Glomerular endothelial cell (primary cell): ENCODE measurements around the gene KRTAP3-1. TPM values are rescaled to one million over a fixed set of nuclear protein-coding genes. Genes with fewer than 3 reads are reported as not detected.

Experiments used
- DNase-seq: peaks from one replicate; pipeline ENCODE4 v3.0.0-alpha.2; 2011; ENCODE audit warnings: low read depth, low spot score; ENCODE audit errors: extremely low read depth
- total RNA-seq: library from RNA; depleted of rRNA; stranded (reverse); fragments of >200 nt; gene quantifications from 2 replicates; pipeline ENCODE4 v1.2.3, GENCODE V29; 2015

KRTAP3-1 gene
- total RNA-seq, 1 donor from 2014 or later = not detected

DNA sequence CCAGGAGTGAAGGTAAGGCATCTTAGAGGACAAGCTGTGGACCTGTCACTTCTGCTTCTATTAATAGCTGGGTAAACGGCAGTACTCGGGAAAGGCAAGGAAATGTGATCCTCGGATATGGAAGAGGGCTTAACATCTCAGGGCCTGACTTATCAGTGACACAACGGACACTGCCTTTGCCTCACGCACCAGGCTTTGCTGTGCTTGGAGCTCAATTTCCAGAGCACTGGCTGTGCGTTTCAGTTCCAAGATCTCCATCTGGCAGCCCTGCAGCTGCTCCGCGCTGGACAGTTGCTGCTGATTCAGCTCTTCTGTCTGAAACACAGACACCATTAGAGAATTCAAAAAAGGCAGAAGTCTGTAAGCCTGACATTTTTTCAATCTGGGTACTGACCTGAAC lies 28.3 kb downstream of the KRTAP3-1 start:
- no peak for DNase-seq

- no peak for DNase-seq
Observed at GRCh38 chr17:40980117-40980516, 28.8 kb downstream of the KRTAP3-1 start.

- no peak for DNase-seq
Observed at GRCh38 chr17:40978575-40979151, 30.3 kb downstream of the KRTAP3-1 start.

DNA sequence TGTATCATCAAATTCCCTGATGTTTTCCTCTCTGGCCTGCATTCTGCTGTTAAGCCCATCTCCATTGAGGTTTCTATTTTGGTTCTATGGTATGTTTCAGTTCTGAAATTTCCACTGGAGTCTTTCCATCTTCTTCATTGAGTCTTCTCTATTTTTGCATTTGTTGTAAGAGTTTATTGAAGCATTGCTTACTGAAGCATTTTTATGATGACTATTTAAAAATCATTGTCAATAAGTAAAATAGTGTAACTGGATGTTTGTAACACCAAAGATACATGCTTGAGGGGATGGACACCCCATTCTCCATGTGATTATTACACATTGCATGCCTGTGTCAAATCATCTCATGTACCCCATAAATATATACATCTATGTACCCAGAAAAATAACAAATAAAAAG lies 33.4 kb downstream of the KRTAP3-1 start:
- DNase-seq = no peak

DNA sequence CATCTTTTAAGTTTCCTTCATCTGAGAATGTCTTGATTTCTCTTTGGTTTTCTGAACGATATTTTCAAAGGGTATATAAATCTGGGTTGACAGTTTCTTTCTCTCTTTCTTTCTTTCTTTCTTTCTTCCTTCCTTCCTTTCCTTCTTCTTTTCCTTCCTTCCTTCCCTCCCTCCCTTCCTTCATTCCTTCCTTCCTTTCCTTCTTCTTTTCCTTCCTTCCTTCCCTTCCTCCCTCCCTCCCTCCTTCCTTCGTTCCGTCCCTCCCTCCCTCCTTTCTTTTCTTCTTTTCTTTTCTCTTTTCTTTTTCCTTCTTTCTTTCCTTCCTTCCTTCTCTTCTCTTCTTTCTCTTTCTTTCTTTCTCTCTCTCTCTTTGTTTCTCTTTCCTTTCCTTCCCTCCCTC lies 34.6 kb downstream of the KRTAP3-1 start:
- no peak for DNase-seq

DNA sequence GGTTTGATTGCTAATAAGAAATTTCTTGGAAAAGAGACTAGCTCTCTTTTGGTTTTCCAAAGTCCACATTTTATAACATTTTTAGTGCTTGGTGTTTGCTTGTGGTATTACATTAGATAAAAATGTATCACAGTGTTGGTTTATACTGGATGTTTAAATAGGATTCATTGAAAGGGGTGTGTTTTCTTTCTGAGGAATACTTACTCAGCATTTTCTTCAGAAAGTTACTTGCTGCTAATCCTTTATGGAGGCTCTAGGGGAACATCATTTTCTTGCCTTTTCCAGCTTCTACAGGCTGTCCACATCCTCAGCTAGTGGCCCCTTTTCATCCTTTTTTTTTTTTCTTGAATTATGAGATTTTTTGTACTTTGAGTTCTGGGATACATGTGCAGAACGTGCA lies 41.3 kb downstream of the KRTAP3-1 start:
- no peak for DNase-seq

DNA sequence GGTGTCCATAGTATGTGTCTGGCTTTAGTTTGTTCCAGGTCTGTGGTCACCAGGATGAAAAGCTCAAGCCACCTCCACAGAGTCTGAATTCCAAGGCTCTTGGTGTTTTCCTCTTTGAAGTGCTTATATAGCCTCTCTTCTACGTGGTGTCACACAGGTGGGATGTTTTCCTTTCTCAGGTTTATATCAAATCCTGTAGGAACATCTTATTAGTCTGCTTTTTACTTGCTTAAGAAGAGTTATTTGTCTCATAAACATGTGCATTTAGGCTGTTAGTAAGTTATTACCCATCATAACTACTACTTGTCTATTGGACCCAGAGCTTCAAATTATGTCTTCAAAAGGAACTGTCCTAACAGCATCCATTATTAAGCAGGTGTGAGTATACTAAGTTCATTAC lies 42.1 kb downstream of the KRTAP3-1 start, which contains the start of gene KRT39:
KRT39 (minus strand) TSS at position 101 of the 400 bp plus-strand sequence; CDS start at position 9, 92 bp downstream.
- no peak for DNase-seq

DNA sequence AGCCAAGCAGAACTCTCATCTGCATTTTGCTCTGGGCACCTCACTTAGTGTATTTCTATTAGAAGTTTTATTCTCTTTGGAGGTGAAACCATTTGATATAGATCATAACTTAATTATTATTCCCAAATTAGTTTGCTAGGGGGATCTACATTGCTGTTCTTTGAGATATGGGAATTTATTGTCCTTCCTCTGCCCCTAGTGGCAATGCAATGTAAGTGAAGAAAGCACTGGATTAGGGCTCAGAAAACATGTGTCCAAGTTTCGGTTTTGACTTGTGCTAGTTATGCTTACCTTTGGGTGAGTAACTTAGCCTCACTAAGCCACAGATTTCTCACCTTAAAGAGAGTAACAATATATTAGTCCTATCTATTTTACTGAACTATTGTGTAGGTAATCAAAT lies 45.1 kb downstream of the KRTAP3-1 start:
- no peak for DNase-seq

DNA sequence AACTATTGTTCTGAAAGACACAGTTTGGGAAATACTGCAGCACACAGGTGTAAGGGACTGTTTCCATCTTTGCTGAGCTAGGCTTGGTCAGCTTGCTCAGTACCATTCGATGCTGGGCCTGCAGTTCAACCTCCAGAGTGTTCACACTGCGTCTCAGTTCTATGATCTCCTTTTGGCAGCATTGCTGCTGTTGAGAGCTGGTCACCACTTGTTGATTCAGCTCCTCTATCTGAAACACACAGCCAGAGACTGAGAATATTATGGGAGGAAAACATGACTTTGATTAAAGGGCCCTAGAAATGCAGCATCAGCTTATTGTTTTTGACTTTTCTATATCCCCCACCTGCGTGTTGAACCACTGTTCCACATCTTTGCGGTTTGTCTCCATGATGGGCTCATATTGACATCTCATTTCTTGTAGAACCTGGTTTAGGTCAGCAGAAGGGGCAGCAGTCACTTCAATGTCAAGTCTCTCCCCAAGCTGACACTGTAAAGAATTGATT lies 46.8 kb downstream of the KRTAP3-1 start:
- DNase-seq = no peak

- no peak for DNase-seq
Observed at GRCh38 chr17:40961591-40961990, 47.3 kb downstream of the KRTAP3-1 start.

GRCh38 chr17:40960144-40960543 lies 48.8 kb downstream of the KRTAP3-1 start:
- no peak for DNase-seq

Other genes starting within 250 kb of the KRTAP3-1 start
- not detected in 2 replicates for gene KRT26, start 236.9 kb downstream of the KRTAP3-1 start, total RNA-seq
- not detected in 2 replicates for gene KRT27, start 226.6 kb downstream of the KRTAP3-1 start, total RNA-seq
- not detected in 2 replicates for gene KRT28, start 209.2 kb downstream of the KRTAP3-1 start, total RNA-seq
- gene KRT10, start 186.5 kb downstream of the KRTAP3-1 start, total RNA-seq = 18.2 and 24.8 TPM in 2 replicates
- not detected in 2 replicates for gene KRT12, start 141.9 kb downstream of the KRTAP3-1 start, total RNA-seq
- gene KRT20, start 123.9 kb downstream of the KRTAP3-1 start, total RNA-seq = not detected in 2 replicates
- gene KRT23, start 71.5 kb downstream of the KRTAP3-1 start, total RNA-seq = not detected in 2 replicates
- not detected in 2 replicates for gene KRT39, start 42.2 kb downstream of the KRTAP3-1 start, total RNA-seq
- not detected in 2 replicates for gene KRT40, start 24.8 kb downstream of the KRTAP3-1 start, total RNA-seq
- gene KRTAP3-3, start 15.0 kb downstream of the KRTAP3-1 start, total RNA-seq = not detected in 2 replicates
- gene KRTAP3-2, start 9.2 kb downstream of the KRTAP3-1 start, total RNA-seq = not detected in 2 replicates
- gene KRTAP1-5, start 18.1 kb upstream of the KRTAP3-1 start, total RNA-seq = 0.29 and 0.82 TPM in 2 replicates
- gene KRTAP1-4, start 21.1 kb upstream of the KRTAP3-1 start, total RNA-seq = not detected in 2 replicates
- not detected in 2 replicates for gene KRTAP1-3, start 25.7 kb upstream of the KRTAP3-1 start, total RNA-seq
- not detected in 2 replicates for gene KRTAP1-1, start 32.3 kb upstream of the KRTAP3-1 start, total RNA-seq
- not detected in 2 replicates for gene KRTAP2-1, start 38.2 kb upstream of the KRTAP3-1 start, total RNA-seq
- gene KRTAP2-2, start 46.1 kb upstream of the KRTAP3-1 start, total RNA-seq = not detected in 2 replicates
- 1.8 and 5.4 TPM in 2 replicates for gene KRTAP2-3, start 51.0 kb upstream of the KRTAP3-1 start, total RNA-seq
- not detected in 2 replicates for gene KRTAP2-4, start 56.8 kb upstream of the KRTAP3-1 start, total RNA-seq
- gene KRTAP4-7, start 75.0 kb upstream of the KRTAP3-1 start, total RNA-seq = not detected in 2 replicates
- gene KRTAP4-8, start 89.0 kb upstream of the KRTAP3-1 start, total RNA-seq = not detected in 2 replicates
- gene KRTAP4-16, start 93.1 kb upstream of the KRTAP3-1 start, total RNA-seq = not detected in 2 replicates
- not detected in 2 replicates for gene KRTAP4-9, start 96.3 kb upstream of the KRTAP3-1 start, total RNA-seq
- not detected in 2 replicates for gene KRTAP4-11, start 109.2 kb upstream of the KRTAP3-1 start, total RNA-seq
- not detected in 2 replicates for gene KRTAP4-12, start 115.1 kb upstream of the KRTAP3-1 start, total RNA-seq
- gene KRTAP4-6, start 131.4 kb upstream of the KRTAP3-1 start, total RNA-seq = not detected in 2 replicates
- gene KRTAP4-5, start 140.7 kb upstream of the KRTAP3-1 start, total RNA-seq = not detected in 2 replicates
- not detected in 2 replicates for gene KRTAP4-4, start 151.6 kb upstream of the KRTAP3-1 start, total RNA-seq
- gene KRTAP4-3, start 159.1 kb upstream of the KRTAP3-1 start, total RNA-seq = not detected in 2 replicates
- not detected in 2 replicates for gene KRTAP4-2, start 169.1 kb upstream of the KRTAP3-1 start, total RNA-seq
- not detected in 2 replicates for gene KRTAP4-1, start 175.8 kb upstream of the KRTAP3-1 start, total RNA-seq
- not detected in 2 replicates for gene KRTAP9-1, start 180.8 kb upstream of the KRTAP3-1 start, total RNA-seq
- not detected in 2 replicates for gene KRTAP9-2, start 217.5 kb upstream of the KRTAP3-1 start, total RNA-seq
- not detected in 2 replicates for gene KRTAP9-3, start 223.3 kb upstream of the KRTAP3-1 start, total RNA-seq
- gene KRTAP9-8, start 228.9 kb upstream of the KRTAP3-1 start, total RNA-seq = not detected in 2 replicates
- gene KRTAP9-4, start 240.6 kb upstream of the KRTAP3-1 start, total RNA-seq = not detected in 2 replicates
- gene KRTAP9-9, start 246.3 kb upstream of the KRTAP3-1 start, total RNA-seq = not detected in 2 replicates